Spinal cord (tissue), 10 donors: ENCODE data around the gene SSBP2. TPM values are rescaled to one million over a fixed set of nuclear protein-coding genes. Genes with fewer than 3 reads are reported as not detected.
"Not testable (repeated sequence)": the region's sequence is repeated elsewhere in the genome, so short reads cannot be mapped to it uniquely, and the experiment has no call there.

Source experiments
- DNase-seq, 6 donors: peaks; one replicate each; pipeline versions ENCODE4 v3.0.0 to v3.0.0-alpha.2; 2013 to 2015; ENCODE audit warnings: low spot score in 6 of 6, low read depth in 4 of 6
- H3K27ac ChIP-seq: one replicate; pipeline ENCODE4 v1.5.1; 2013; ENCODE audit warnings: low read depth, low read length, control low read depth
- H3K27me3 ChIP-seq: one replicate; pipeline ENCODE4 v1.6.1; 2013; ENCODE audit warnings: low read length; ENCODE audit not compliant: control insufficient read depth, insufficient read depth
- H3K36me3 ChIP-seq: one replicate; pipeline ENCODE4 v1.6.1; 2013; ENCODE audit warnings: low read length; ENCODE audit not compliant: control insufficient read depth, insufficient read depth
- H3K4me1 ChIP-seq: one replicate; pipeline ENCODE4 v1.6.1; 2013; ENCODE audit warnings: low read length; ENCODE audit not compliant: control insufficient read depth, insufficient read depth
- H3K4me3 ChIP-seq: one replicate; pipeline ENCODE4 v1.5.1; 2013; ENCODE audit warnings: low read depth, low read length, control low read depth
- H3K9me3 ChIP-seq: one replicate; pipeline ENCODE4 v1.6.1; 2013; ENCODE audit warnings: low read length; ENCODE audit not compliant: control insufficient read depth, insufficient read depth
- WGBS: methylation state at CpG from one replicate; pipeline ENCODE4 v1.1.5; 2013; ENCODE audit warnings: missing lambda C conversion rate; ENCODE audit not compliant: insufficient coverage; 5-methylcytosine and 5-hydroxymethylcytosine counted together
- polyA plus RNA-seq, 2 donors: library from polyadenylated mRNA; unstranded; fragments of 120-200 nt; gene quantifications; one replicate each; pipeline ENCODE4 v1.2.1, GENCODE V29; 2013; ENCODE audit not compliant: insufficient read length in 2 of 2
- total RNA-seq, 2 donors: library from RNA; depleted of rRNA in 1 of 2; stranded (reverse); fragments of 120-200 nt in 1 of 2; fragments of >200 nt in 1 of 2; gene quantifications; one replicate each; pipeline versions ENCODE4 v1.2.3 to v1.2.4, GENCODE V29; 2013 to 2014
- donor health status: healthy.

The SSBP2 gene
- total and polyA plus RNA-seq, 4 donors, result 77.7 to 92.0 (median 88.4) TPM

DNA sequence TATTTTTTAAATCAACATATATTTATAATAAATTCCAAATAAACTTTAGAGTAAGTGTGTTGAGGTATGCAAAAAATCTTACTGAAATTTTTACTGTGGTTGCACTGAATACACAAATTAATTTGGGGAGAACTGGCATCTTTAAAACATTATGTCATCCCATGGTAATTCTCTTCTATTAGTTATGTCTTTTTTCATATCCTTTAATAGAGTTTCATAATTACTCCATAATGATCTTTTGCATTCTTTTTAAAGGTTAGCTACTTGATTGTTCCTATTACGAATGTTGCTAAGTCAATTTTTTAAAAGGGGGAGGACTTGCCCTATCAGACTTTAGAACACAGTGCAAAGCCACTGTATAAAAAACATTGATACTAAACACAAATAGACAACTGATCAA is 26.8 kb downstream of the SSBP2 start:
- Histone ChIP-seq H3K9me3 (no peaks in the 10 kb centered on the region), H3K27ac (no peak overlapping the region), H3K4me3 (no peak overlapping the region), H3K4me1 (no peaks in the 10 kb centered on the region), H3K36me3 (no peaks in the 10 kb centered on the region), H3K27me3 (no peaks in the 10 kb centered on the region)
- DNase-seq, result peak in 1 of 6 donors; percentile 6
- no CpG with 5 or more reads among the region's 1 CpG for WGBS

DNA sequence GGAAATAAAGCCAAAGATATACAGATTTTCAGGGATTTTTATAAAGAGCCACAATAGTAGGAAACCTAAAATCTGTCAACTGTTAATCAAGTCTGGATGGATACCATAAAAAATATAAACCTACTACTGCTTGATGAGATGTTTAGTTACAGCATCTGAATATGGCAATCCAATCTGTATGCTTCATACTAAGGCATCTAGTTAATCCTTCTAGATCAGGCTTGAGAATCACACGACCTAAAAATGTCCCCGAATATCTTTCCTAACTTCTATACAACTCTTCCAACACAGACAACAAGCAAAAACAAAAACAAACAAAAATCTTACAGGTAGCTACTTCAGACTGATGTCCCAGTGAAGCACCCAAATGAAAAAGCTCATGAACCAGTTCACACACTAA is 29.8 kb downstream of the SSBP2 start:
- 77% methylated on average over 2 of the region's 2 CpGs for WGBS
- H3K4me1 ChIP-seq, result no peaks in the 10 kb centered on the region

DNA sequence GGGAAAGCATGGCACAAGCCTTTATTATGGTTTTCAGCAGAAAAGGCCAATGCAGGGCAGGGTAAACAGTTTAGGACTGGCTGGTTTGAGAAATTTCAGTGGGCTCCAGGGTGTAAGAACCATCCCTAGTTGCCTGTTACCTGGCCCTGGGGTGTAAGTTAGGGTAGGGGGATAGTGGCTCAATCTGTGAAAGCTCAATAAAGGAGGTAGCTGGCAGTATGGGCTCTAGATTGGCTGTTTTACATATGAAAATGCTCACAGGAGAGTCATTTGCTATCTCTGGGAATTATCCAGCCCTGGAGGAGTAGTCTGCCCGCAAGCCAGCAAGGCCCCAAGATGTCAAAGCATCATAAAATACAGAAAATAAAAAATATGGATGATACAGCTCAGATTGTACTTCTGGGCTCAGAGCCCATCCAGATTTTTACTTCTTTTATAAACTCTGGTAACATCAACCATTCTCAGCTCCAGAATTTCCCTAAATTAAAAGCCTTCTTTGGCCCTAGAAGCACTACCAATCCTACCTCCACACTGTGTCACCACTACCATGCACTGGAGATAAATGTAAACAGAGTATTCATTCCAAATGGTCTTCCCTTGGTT is 31.1 kb downstream of the SSBP2 start:
- WGBS, result no CpG with 5 or more reads among the region's 1 CpG

More for the DNA sequence above, 29.8 kb downstream of the SSBP2 start:
- no peak overlapping the region for H3K27ac ChIP-seq
- no peaks in the 10 kb centered on the region for H3K9me3 ChIP-seq
- DNase-seq, result no peak
- no peaks in the 10 kb centered on the region for H3K36me3 ChIP-seq
- no peaks in the 10 kb centered on the region for H3K27me3 ChIP-seq
- H3K4me3 ChIP-seq, result no peak overlapping the region

DNA sequence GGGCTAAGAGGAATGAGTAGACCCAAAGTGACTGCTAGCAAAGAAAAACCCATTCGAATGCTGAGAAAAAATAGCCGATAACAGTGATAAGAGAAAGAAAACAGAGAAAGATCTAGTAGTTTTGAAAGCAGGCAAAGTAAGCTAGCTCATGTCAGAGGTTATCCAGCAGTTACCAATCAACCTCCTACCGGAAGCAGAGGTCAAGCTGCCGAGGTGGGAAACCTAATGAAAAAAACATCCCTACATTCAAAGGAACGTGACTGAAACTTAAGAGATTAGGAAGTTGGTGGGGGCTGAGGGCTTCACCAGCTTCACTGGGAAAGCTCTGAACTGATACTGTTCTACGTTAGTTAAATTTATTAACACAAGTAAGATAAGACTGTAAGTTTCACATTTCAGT is 32.6 kb downstream of the SSBP2 start:
- Histone ChIP-seq H3K9me3 (no peaks in the 10 kb centered on the region), H3K36me3 (no peaks in the 10 kb centered on the region), H3K4me1 (no peaks in the 10 kb centered on the region), H3K27ac (no peak overlapping the region), H3K4me3 (no peak overlapping the region), H3K27me3 (no peaks in the 10 kb centered on the region)
- DNase-seq, result no peak
- WGBS, result no CpG with 5 or more reads among the region's 6 CpGs

More for the DNA sequence above, 31.1 kb downstream of the SSBP2 start:
- Histone ChIP-seq H3K27me3 (no peaks in the 10 kb centered on the region), H3K27ac (no peak overlapping the region), H3K4me1 (no peaks in the 10 kb centered on the region), H3K36me3 (no peaks in the 10 kb centered on the region), H3K9me3 (no peaks in the 10 kb centered on the region), H3K4me3 (no peak overlapping the region)
- DNase-seq, result peak in 2 of 6 donors; percentile 11 to 18

DNA sequence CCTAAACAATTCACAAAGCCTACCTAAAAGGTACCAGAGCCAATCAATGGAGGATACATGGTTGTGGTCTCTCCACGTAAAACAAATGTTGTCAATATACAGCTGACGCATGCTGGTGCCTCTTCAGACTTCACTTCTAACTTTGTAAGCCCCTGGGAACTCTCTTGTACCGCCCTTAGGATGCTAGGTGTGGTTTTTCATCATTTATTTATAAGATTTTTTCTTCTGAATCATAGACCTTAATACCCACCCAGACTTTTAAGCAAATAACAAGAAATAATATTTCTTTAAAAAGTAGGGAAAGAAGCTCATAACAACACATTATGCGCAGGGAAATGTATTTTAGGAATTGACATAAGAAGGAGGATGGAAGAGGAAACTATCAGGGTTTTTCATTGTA is 33.0 kb downstream of the SSBP2 start:
- Histone ChIP-seq H3K27me3 (no peaks in the 10 kb centered on the region), H3K9me3 (no peaks in the 10 kb centered on the region), H3K36me3 (no peaks in the 10 kb centered on the region), H3K4me3 (no peak overlapping the region), H3K4me1 (no peaks in the 10 kb centered on the region), H3K27ac (no peak overlapping the region)
- no peak for DNase-seq
- no CpG with 5 or more reads among the region's 4 CpGs for WGBS

DNA sequence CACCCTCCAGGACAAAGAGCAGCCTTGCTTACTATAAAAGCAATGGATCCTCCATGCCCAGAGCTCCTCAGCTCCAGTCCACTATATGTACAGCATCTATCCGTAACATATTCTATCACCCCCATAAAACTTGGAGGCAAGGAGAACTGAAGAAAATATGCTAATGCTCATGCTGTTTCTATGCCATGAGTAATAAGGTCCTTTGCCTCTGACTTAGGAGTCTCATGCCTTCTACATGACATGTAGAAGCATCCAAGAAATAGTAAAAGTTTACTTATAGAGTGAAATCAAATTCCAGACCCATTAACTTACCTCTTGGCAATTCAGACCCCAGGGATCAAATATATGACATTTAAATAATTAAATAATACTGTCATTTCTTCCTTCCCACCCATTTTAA is 33.7 kb downstream of the SSBP2 start:
- H3K36me3 ChIP-seq, result no peaks in the 10 kb centered on the region
- H3K4me1 ChIP-seq, result no peaks in the 10 kb centered on the region
- H3K9me3 ChIP-seq, result no peaks in the 10 kb centered on the region
- DNase-seq, result no peak
- H3K27me3 ChIP-seq, result no peaks in the 10 kb centered on the region
- no peak overlapping the region for H3K4me3 ChIP-seq
- H3K27ac ChIP-seq, result no peak overlapping the region
- no CpG with 5 or more reads among the region's 1 CpG for WGBS

DNA sequence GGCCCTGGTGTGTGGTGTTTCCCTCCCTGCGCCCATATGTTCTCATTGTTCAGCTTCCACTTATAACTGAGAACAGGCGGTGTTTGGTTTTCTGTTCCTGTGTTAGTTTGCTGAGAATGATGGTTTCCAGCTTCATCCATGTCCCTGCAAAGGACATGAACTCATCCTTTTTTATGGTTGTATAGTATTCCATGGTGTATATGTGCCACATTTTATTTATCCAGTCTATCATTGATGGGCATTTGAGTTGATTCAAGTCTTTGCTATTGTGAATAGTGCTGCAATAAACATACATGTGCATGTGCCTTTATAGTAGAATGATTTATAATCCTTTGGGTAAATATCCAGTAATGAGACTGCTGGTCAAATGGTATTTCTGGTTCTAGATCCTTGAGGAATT is 36.8 kb downstream of the SSBP2 start:
- not testable (repeated sequence) for DNase-seq, H3K36me3 ChIP-seq, H3K27ac ChIP-seq, H3K4me3 ChIP-seq, H3K27me3 ChIP-seq, H3K9me3 ChIP-seq, H3K4me1 ChIP-seq
- no CpG with 5 or more reads among the region's 2 CpGs for WGBS

DNA sequence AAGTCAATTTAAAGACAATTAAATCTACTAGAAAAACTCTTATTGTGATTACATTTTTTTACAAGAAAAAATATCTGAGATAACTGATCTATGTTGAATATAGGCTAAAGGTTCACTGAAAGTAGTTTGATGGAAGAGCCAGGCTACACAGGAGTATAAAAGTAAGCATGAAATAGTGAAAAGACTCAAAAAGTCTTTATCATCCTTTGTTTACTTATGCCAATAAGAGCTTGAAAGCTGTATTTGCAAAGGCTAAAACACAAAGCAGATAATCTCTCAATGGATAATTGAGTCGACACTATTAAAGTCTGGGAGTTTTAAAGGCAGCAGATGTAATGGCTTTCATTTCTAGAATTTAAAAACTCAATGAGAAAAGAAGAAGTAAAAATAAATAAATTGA is 42.0 kb downstream of the SSBP2 start:
- H3K36me3 ChIP-seq, result no peaks in the 10 kb centered on the region
- H3K4me1 ChIP-seq, result no peaks in the 10 kb centered on the region
- no peak overlapping the region for H3K27ac ChIP-seq
- H3K9me3 ChIP-seq, result no peaks in the 10 kb centered on the region
- H3K27me3 ChIP-seq, result no peaks in the 10 kb centered on the region
- WGBS, result no CpG with 5 or more reads among the region's 1 CpG
- DNase-seq, result no peak
- H3K4me3 ChIP-seq, result no peak overlapping the region

DNA sequence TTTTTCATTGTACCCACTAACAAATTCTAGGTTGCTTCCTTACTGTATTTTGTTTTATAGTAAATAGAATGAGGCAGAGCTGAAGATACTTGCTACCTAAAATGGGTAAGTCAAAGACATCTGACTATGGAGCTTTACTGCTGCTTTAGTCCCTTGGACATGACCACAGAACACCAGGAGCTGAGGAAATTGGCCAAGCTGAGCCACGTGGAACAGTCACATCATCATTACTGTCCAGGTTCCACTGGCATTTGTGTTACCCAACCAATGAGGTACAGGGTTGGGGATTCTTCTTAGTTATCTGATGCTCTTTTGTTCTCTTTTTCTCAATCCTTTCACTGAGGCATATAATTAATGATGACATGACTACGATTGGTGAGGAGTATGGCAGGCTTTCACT is 47.1 kb downstream of the SSBP2 start:
- whole genome bisulfite sequencing, result no CpG with 5 or more reads among the region's 2 CpGs
- Histone ChIP-seq H3K27me3 (no peaks in the 10 kb centered on the region), H3K27ac (no peak overlapping the region), H3K36me3 (no peaks in the 10 kb centered on the region), H3K4me3 (no peak overlapping the region), H3K9me3 (peaks cover 10% of the 10 kb centered on the region), H3K4me1 (no peaks in the 10 kb centered on the region)
- DNase-seq, result no peak

DNA sequence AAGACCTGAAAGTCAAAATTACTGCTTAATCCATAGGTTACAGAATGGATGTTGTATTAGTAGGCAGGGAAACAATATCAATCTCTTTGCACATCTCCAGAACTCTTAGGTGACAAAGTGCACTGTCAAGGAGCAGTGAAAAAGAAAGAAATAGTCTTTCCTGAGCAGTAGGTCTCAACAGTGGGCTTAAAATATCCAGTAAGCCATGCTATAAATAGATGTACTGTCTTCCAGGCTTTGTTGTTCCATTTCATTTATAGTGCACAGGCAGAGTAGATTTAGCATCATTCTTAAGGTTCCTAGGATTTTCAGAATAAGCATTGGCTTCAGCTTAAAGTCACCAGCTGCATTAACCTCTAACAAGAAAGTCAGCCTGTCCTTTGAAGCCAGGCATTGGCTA is 50.7 kb downstream of the SSBP2 start:
- no peak overlapping the region for H3K4me3 ChIP-seq

More for the DNA sequence above, 50.7 kb downstream of the SSBP2 start:
- Histone ChIP-seq H3K27ac (no peak overlapping the region), H3K27me3 (no peaks in the 10 kb centered on the region), H3K36me3 (no peaks in the 10 kb centered on the region), H3K4me1 (no peaks in the 10 kb centered on the region), H3K9me3 (peaks cover 10% of the 10 kb centered on the region)
- DNase-seq, result no peak
